Smooth muscle cell (in vitro differentiated cells): Measurements from ENCODE around the gene KLHL29. TPM values are rescaled to one million over a fixed set of nuclear protein-coding genes. Genes with fewer than 3 reads are reported as not detected.

Experiments used
- DNase-seq: peaks from one replicate; lab custom pipeline; 2025; ENCODE audit not compliant: unreplicated experiment; lab: John Stamatoyannopoulos, UW
- H2AFZ ChIP-seq: fragments of 200-600 bp; sonication (generic); 2 replicates; pipeline ENCODE4 v1.6.0; 2016; ENCODE audit warnings: antibody characterized with exemption, low read depth, mild to moderate bottlenecking
- H3F3A ChIP-seq: fragments of 200-600 bp; sonication (generic); 2 replicates; pipeline ENCODE4 v1.6.0; 2017; ENCODE audit warnings: antibody characterized with exemption, low read depth
- H3K27ac ChIP-seq: fragments of 200-600 bp; sonication (generic); 2 replicates; pipeline ENCODE4 v1.5.1; 2016; ENCODE audit warnings: low read depth, mild to moderate bottlenecking
- H3K27me3 ChIP-seq: fragments of 200-600 bp; sonication (generic); 2 replicates; pipeline ENCODE4 v1.6.1; 2016; ENCODE audit warnings: low read depth, mild to moderate bottlenecking
- H3K36me3 ChIP-seq: fragments of 200-600 bp; sonication (generic); 2 replicates; pipeline ENCODE4 v1.5.1; 2016; ENCODE audit warnings: low read depth
- H3K4me1 ChIP-seq: fragments of 200-600 bp; sonication (generic); 2 replicates; pipeline ENCODE4 v1.5.1; 2016; ENCODE audit warnings: low read depth
- H3K4me2 ChIP-seq: fragments of 200-600 bp; sonication (generic); 2 replicates; pipeline ENCODE4 v1.6.0; 2016; ENCODE audit warnings: mild to moderate bottlenecking
- H3K4me3 ChIP-seq: fragments of 200-600 bp; sonication (generic); 2 replicates; pipeline ENCODE4 v1.5.1; 2016; ENCODE audit warnings: mild to moderate bottlenecking
- H3K79me2 ChIP-seq: fragments of 200-600 bp; sonication (generic); 2 replicates; pipeline ENCODE4 v1.6.0; 2016; ENCODE audit warnings: low read depth, mild to moderate bottlenecking
- H3K9ac ChIP-seq: fragments of 200-600 bp; sonication (generic); 2 replicates; pipeline ENCODE4 v1.6.0; 2016; ENCODE audit warnings: low read depth
- H3K9me3 ChIP-seq: fragments of 200-600 bp; sonication (generic); replicated peaks from 2 replicates; pipeline ENCODE4 v1.5.1; 2016; ENCODE audit warnings: low read depth
- H4K20me1 ChIP-seq: fragments of 200-600 bp; sonication (generic); 2 replicates; pipeline ENCODE4 v1.6.0; 2016; ENCODE audit warnings: low read depth
- CTCF ChIP-seq: fragments of 200-600 bp; sonication (generic); IDR thresholded peaks from 2 replicates; pipeline ENCODE4 v1.5.1; 2017; ENCODE audit warnings: borderline replicate concordance, mild to moderate bottlenecking, antibody characterized with exemption; ENCODE audit not compliant: insufficient read depth, poor library complexity, severe bottlenecking
- WGBS: methylation state at CpG from one replicate; pipeline ENCODE4 v1.1.7; 2016; ENCODE audit warnings: low lambda C conversion rate; 5-methylcytosine and 5-hydroxymethylcytosine counted together
- polyA plus RNA-seq: library from polyadenylated mRNA; unstranded; fragments of >200 nt; fragmentation: Nextera tagmentation; extraction: Ambion mirVana; gene quantifications from 2 replicates; pipeline ENCODE4 v1.2.1, GENCODE V29; 2016
- total RNA-seq: library from RNA; depleted of rRNA; stranded (reverse); fragments of >200 nt; gene quantifications from 2 replicates; pipeline ENCODE4 v1.2.3, GENCODE V29; 2014

The KLHL29 gene
- total and polyA plus RNA-seq, 2 experiments from 2014 or later = 3.1 to 6.6 TPM

- DNase-seq = no peak
- WGBS = 87% methylated on average over 9 of the region's 9 CpGs
- Histone ChIP-seq H3K4me1 (peaks cover 28% of the 10 kb centered on the region), H3K4me2 (no peak overlapping the region), H3F3A (peaks cover 4% of the 10 kb centered on the region), H4K20me1 (no peaks in the 10 kb centered on the region), H3K4me3 (no peak overlapping the region), H3K9me3 (no peaks in the 10 kb centered on the region), H3K79me2 (no peaks in the 10 kb centered on the region), H3K27me3 (no peaks in the 10 kb centered on the region), H3K36me3 (no peaks in the 10 kb centered on the region), H2AFZ (no peak overlapping the region), H3K27ac (no peak overlapping the region), H3K9ac (no peak overlapping the region)
- no peak for TF ChIP-seq CTCF
Measured at GRCh38 chr2:23420840-23421476, 36.0 kb downstream of the KLHL29 start.

DNA sequence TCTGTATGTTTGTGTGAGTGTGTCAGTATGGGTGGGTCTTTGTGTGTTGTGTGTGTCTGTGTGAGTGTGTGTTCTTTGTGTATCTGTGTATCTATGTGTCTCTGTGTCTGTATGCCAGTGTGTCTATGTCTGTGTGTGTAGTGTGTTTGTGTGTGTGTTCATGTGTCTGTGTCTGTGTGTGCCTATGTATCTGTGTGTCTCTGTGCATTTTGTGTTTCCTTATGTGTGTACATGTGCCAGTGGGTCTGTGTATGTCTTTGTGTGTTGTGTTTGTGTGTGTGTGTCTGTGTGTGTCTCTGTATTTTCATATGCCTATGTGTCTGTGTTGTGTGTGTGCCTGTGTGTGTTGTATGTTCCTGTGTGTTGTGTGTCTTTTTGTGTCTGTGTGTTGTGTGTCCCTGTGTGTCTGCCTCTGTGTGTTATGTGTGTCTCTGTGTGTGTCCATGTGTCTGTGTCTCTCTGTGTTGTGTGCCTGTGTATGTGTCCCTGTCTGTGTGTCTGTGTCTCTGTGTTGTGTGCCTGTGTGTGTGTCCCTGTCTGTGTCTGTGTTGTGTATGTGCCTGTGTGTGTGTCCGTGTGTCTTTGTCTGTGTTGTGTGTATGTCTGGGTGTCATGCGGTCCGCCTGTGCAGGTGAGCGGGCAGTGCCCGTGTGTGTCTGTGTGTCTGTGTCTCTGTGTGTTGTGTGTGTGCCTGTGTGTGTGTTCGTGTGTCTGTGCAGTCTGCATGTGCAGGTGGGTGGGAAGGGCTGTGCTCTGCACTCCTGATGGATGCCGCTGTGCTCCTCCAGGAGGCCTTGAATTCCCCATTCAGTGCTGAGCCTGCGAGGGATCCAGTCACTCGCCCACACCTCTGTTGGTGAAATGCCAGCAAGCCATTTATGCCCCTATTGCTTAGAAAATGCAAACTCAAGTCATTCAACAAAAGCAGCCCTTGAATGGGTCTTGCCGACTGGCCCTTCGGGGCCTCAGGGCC, 37.4 kb downstream of the KLHL29 start:
- Histone ChIP-seq H2AFZ (no peak overlapping the region), H3K36me3 (no peaks in the 10 kb centered on the region), H3F3A (peaks cover 4% of the 10 kb centered on the region), H3K4me2 (no peak overlapping the region), H3K27ac (no peak overlapping the region), H3K4me3 (no peak overlapping the region), H3K79me2 (no peaks in the 10 kb centered on the region), H3K9me3 (no peaks in the 10 kb centered on the region), H4K20me1 (no peaks in the 10 kb centered on the region), H3K27me3 (no peaks in the 10 kb centered on the region), H3K4me1 (peaks cover 28% of the 10 kb centered on the region), H3K9ac (no peak overlapping the region)
- WGBS = 82% methylated on average over 10 of the region's 11 CpGs
- DNase-seq = no peak
- TF ChIP-seq CTCF = no peak

- no peaks in the 10 kb centered on the region for H3K79me2 ChIP-seq
- H3K27ac ChIP-seq = no peak overlapping the region
- H3K4me1 ChIP-seq = peaks cover 25% of the 10 kb centered on the region
- H3K4me3 ChIP-seq = no peak overlapping the region
- no peaks in the 10 kb centered on the region for H3K36me3 ChIP-seq
- no peaks in the 10 kb centered on the region for H4K20me1 ChIP-seq
- peaks cover 4% of the 10 kb centered on the region for H3F3A ChIP-seq
- H3K4me2 ChIP-seq = no peak overlapping the region
- H2AFZ ChIP-seq = no peak overlapping the region
- no peak for TF ChIP-seq CTCF
- no peak for DNase-seq
- no peaks in the 10 kb centered on the region for H3K27me3 ChIP-seq
- 77% methylated on average over 31 of the region's 31 CpGs for WGBS
- no peaks in the 10 kb centered on the region for H3K9me3 ChIP-seq
- H3K9ac ChIP-seq = no peak overlapping the region
Measured at GRCh38 chr2:23423062-23423872, 38.3 kb downstream of the KLHL29 start.
